ENCODE measurements around the gene PAPLN.

Gene PAPLN

GRCh38 chr14:73264885-73265720 is 27.8 kb downstream of the PAPLN start:
- ATAC-seq: peak; percentile 7; the same call in 2 of the 3 replicates
- TF ChIP-seq ESRRG (CRISPR knock-in tag; IDR thresholded peaks at IDR 0.05) (no peak), ZC3H10 (CRISPR knock-in tag; IDR thresholded peaks at IDR 0.05) (no peak), TCF4 (CRISPR knock-in tag; IDR thresholded peaks at IDR 0.05; ENCODE audit: borderline replicate concordance) (no peak), ZNF8 (CRISPR knock-in tag; IDR thresholded peaks at IDR 0.05) (no peak), BACH2 (CRISPR knock-in tag; IDR thresholded peaks at IDR 0.05; ENCODE audit: borderline replicate concordance) (no peak), POU6F1 (CRISPR knock-in tag; IDR thresholded peaks at IDR 0.05; ENCODE audit: borderline replicate concordance, low read depth) (no peak), ARNTL (CRISPR knock-in tag; IDR thresholded peaks at IDR 0.05; ENCODE audit: borderline replicate concordance, low read depth) (no peak), TSHZ2 (CRISPR knock-in tag; IDR thresholded peaks at IDR 0.05) (no peak), ZFP3 (CRISPR knock-in tag; IDR thresholded peaks at IDR 0.05) (no peak), PPARA (CRISPR knock-in tag; IDR thresholded peaks at IDR 0.05; ENCODE audit: borderline replicate concordance) (no peak), ZFP30 (CRISPR knock-in tag; IDR thresholded peaks at IDR 0.05) (no peak), GLIS3 (CRISPR knock-in tag; IDR thresholded peaks at IDR 0.05) (no peak), CSDC2 (CRISPR knock-in tag; IDR thresholded peaks at IDR 0.05) (no peak), ISL1 (CRISPR knock-in tag; IDR thresholded peaks at IDR 0.05) (no peak)
- TF ChIP-seq, protein P1, sequence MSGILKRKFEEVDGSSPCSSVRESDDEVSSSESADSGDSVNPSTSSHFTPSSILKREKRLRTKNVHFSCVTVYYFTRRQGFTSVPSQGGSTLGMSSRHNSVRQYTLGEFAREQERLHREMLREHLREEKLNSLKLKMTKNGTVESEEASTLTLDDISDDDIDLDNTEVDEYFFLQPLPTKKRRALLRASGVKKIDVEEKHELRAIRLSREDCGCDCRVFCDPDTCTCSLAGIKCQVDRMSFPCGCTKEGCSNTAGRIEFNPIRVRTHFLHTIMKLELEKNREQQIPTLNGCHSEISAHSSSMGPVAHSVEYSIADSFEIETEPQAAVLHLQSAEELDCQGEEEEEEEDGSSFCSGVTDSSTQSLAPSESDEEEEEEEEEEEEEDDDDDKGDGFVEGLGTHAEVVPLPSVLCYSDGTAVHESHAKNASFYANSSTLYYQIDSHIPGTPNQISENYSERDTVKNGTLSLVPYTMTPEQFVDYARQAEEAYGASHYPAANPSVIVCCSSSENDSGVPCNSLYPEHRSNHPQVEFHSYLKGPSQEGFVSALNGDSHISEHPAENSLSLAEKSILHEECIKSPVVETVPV (CRISPR knock-in tag; IDR thresholded peaks at IDR 0.05): no peak

- TF ChIP-seq PPARA (CRISPR knock-in tag; IDR thresholded peaks at IDR 0.05; ENCODE audit: borderline replicate concordance) (no peak), CREB5 (CRISPR knock-in tag; IDR thresholded peaks at IDR 0.05; ENCODE audit: low read depth) (no peak), POU6F1 (CRISPR knock-in tag; IDR thresholded peaks at IDR 0.05; ENCODE audit: borderline replicate concordance, low read depth) (no peak), ZC3H10 (CRISPR knock-in tag; IDR thresholded peaks at IDR 0.05) (no peak), ZFP3 (CRISPR knock-in tag; IDR thresholded peaks at IDR 0.05) (no peak), GLIS3 (CRISPR knock-in tag; IDR thresholded peaks at IDR 0.05) (no peak), BACH2 (CRISPR knock-in tag; IDR thresholded peaks at IDR 0.05; ENCODE audit: borderline replicate concordance) (no peak), CSDC2 (CRISPR knock-in tag; IDR thresholded peaks at IDR 0.05) (no peak), TSHZ2 (CRISPR knock-in tag; IDR thresholded peaks at IDR 0.05) (no peak), ARNTL (CRISPR knock-in tag; IDR thresholded peaks at IDR 0.05; ENCODE audit: borderline replicate concordance, low read depth) (no peak), ZNF565 (CRISPR knock-in tag; conservative IDR thresholded peaks at IDR 0.05; ENCODE audit: low read depth) (no peak), ESRRG (CRISPR knock-in tag; IDR thresholded peaks at IDR 0.05) (no peak), SNAI2 (CRISPR knock-in tag; IDR thresholded peaks at IDR 0.05) (no peak), ISL1 (CRISPR knock-in tag; IDR thresholded peaks at IDR 0.05) (no peak)
- TF ChIP-seq, protein P1 (CRISPR knock-in tag; IDR thresholded peaks at IDR 0.05): no peak
- ATAC-seq: no peak
Measured at GRCh38 chr14:73265721-73266046, 28.4 kb downstream of the PAPLN start.

Measured in SK-N-SH treated with all-trans-retinoic acid at 6 μM for 48 hours (cell line).